Measurements from ENCODE around the gene CRLF2.

- TF ChIP-seq CTCF (IDR thresholded peaks at IDR 0.05) = no peak
- TF ChIP-seq POLR2A (IDR thresholded peaks at IDR 0.05) = no peak
Measured at GRCh38 chrX:1223242-1223600, 10.8 kb upstream of the CRLF2 start.
